ENCODE data around the gene PRKCE.

DNA sequence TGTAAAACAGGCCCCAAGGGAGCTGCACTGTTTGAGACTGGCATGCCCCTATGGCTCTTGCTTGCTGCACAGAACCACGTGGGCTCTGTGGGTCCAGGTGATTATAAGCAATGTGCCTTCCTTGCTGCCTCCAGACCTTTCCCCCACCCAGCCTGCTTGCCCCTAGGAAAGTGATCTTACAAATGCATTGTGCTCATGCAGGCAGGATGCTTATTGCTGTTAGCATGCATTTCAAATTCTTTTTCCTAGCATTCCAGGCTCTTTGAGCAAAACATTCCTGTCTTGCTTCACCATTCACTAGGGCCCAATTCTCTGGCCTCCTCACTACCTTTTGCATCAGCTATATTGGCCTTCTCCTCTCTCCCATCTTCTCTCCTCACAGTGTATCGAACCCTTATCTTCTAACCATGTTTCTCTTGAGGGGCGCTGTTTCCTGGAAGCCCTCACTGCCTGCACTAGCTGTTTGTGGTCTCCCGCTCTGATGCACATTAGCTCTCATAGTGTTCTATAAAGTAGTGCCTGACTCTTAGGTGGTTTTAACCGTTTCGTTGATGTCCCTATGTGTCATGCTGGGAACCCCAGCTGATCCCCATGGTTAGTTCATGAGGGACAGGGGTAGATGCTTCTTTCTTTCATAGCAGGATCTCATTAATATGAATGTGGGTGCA lies 492.8 kb downstream of the PRKCE start:
- TF ChIP-seq, protein P1, sequence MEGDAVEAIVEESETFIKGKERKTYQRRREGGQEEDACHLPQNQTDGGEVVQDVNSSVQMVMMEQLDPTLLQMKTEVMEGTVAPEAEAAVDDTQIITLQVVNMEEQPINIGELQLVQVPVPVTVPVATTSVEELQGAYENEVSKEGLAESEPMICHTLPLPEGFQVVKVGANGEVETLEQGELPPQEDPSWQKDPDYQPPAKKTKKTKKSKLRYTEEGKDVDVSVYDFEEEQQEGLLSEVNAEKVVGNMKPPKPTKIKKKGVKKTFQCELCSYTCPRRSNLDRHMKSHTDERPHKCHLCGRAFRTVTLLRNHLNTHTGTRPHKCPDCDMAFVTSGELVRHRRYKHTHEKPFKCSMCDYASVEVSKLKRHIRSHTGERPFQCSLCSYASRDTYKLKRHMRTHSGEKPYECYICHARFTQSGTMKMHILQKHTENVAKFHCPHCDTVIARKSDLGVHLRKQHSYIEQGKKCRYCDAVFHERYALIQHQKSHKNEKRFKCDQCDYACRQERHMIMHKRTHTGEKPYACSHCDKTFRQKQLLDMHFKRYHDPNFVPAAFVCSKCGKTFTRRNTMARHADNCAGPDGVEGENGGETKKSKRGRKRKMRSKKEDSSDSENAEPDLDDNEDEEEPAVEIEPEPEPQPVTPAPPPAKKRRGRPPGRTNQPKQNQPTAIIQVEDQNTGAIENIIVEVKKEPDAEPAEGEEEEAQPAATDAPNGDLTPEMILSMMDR (IDR thresholded peaks at IDR 0.05; ENCODE audit: low read depth, low read length, missing input control), result no peak
- TF ChIP-seq SP1 (IDR thresholded peaks at IDR 0.05), result no peak

Data from liver (tissue), 3 donors.